Measurements from ENCODE around the gene GP1BA. TPM values are rescaled to one million over a fixed set of nuclear protein-coding genes. Genes with fewer than 3 reads are reported as not detected.
A peak's percentile ranks its signal among the peaks of the same experiment; 100 is the strongest.

Gene GP1BA
- total RNA-seq (2014; rRNA removed; shearing (Covaris generic)), result not detected in 2 replicates

DNA sequence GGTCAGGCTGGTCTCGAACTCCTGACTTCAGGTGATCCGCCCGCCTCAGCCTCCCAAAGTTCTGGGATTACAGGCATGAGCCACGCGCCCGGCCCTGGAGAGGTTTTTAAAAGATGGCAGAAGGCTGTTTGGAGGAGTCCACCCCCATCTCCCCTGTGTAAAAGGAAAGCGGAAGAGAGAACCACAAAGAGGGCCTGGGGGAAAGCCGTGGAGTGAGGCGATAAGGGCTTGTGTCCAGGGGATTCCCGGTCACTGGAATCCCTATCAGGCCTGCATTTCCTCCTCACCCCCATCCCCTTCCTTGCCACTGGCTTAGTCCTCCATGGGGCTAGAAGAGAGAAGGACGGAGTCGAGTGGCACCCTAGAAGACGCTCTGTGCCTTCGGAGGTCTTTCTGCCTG lies at the start of gene GP1BA:
Gene GP1BA, plus strand, starts transcription at position 315 of the 400 bp plus-strand sequence. CDS start 328 bp downstream, outside the sequence.
- DNase-seq (ENCODE audit: low read depth), result peak; percentile 60

GRCh38 chr17:4884489-4884888 lies 47.6 kb upstream of the GP1BA start:
- DNase-seq (ENCODE audit: low read depth), result no peak

DNA sequence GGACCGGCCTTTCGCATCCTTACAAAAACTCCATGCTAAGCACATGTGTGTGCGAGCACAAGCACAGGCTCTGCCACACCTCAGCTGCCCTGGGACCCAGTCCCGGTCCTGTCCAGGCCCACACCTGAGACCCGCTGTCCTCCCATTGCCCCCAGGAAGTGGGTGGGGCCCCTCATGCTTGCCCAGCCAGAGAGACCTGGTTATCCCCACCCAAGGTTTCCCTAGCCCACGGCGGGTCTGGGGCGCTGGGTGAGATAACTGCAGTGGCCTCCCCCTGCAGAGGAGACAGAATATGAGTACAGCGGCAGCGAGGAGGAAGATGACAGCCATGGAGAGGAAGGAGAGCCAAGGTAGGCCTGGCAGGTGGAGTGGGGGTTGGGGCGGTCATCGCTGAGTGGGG lies 45.2 kb upstream of the GP1BA start:
- DNase-seq (ENCODE audit: low read depth), result no peak

GRCh38 chr17:4887581-4887980 lies 44.5 kb upstream of the GP1BA start:
- no peak for DNase-seq (ENCODE audit: low read depth)

GRCh38 chr17:4891411-4892410 lies 40.4 kb upstream of the GP1BA start:
- DNase-seq (ENCODE audit: low read depth), result no peak

- DNase-seq (ENCODE audit: low read depth), result no peak
Measured at GRCh38 chr17:4892499-4893221, 39.4 kb upstream of the GP1BA start.

DNA sequence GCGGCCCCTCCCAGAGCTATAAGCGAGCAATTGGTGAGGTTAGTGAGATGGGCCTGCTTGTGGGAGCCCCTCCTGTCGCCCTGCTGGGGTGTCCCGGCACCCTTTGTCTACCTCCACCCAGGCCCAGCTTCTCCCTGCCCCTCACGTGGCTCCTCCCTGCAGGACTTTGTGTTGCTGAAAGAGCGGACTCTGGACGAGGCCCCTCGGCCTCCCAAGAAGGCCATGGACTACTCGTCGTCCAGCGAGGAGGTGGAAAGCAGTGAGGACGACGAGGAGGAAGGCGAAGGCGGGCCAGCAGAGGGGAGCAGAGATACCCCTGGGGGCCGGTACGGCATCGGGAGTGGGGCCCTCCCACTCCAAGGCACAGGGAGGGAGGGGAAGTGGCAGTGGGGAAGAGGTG lies 38.8 kb upstream of the GP1BA start:
- no peak for DNase-seq (ENCODE audit: low read depth)

DNA sequence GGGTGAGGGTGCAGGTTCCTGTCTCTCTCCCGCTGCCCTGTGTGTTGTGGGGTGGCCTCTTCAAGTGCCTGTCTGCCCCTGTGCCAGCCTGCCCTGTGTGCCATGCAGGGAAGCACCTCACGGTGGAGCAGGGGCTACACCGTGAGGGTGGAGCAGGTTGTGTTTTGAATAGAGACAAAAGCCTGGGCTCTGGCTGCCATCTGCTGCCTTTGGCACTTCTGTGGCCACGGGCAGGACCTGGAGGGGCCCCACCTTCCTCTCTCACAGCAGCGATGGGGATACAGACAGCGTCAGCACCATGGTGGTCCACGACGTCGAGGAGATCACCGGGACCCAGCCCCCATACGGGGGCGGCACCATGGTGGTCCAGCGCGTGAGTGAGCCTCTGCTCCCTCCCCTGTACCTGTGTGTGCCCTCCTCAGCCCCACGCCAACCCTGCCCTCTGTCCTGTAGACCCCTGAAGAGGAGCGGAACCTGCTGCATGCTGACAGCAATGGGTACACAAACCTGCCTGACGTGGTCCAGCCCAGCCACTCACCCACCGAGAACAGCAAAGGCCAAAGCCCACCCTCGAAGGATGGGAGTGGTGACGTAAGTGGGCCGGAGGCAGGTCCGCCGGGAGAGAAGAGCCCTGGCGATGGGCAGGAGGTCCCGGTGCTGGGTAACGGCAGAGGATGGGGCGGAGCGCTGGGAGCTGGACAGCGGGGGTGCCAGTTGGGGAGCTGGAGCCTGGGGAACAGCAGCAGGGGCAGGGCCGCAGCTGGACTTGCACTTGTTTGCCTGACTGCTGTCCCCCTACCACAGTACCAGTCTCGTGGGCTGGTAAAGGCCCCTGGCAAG lies 38.1 kb upstream of the GP1BA start:
- no peak for DNase-seq (ENCODE audit: low read depth)

DNA sequence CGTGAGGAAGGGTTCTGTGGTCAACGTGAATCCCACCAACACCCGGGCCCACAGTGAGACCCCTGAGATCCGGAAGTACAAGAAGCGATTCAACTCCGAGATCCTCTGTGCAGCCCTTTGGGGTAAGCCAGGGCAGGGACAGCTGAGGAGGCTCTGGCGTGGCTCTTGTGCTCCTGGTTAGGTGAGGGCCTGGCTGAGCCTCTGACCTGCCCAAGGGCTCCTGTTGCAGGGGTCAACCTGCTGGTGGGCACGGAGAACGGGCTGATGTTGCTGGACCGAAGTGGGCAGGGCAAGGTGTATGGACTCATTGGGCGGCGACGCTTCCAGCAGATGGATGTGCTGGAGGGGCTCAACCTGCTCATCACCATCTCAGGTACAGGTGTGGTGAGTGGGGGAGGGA lies 37.0 kb upstream of the GP1BA start:
- DNase-seq (ENCODE audit: low read depth), result no peak

DNA sequence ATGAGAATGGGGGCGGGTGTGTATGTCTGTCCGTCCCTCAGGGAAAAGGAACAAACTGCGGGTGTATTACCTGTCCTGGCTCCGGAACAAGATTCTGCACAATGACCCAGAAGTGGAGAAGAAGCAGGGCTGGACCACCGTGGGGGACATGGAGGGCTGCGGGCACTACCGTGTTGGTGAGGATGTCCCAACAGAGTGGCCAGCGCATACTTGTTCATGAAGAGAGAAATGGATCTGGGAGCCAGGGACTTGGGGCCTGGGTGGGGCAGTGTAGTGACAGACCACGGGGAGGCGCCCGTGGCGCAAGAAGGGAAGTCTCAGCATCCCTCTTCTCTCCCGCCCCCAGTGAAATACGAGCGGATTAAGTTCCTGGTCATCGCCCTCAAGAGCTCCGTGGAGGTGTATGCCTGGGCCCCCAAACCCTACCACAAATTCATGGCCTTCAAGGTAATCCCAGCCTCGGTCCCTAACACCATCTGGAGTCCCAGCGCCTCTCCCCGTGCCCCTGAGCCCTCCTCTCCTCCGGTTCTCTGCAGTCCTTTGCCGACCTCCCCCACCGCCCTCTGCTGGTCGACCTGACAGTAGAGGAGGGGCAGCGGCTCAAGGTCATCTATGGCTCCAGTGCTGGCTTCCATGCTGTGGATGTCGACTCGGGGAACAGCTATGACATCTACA lies 36.3 kb upstream of the GP1BA start:
- DNase-seq (ENCODE audit: low read depth), result no peak

- DNase-seq (ENCODE audit: low read depth), result no peak
Measured at GRCh38 chr17:4896332-4897197, 35.5 kb upstream of the GP1BA start.

GRCh38 chr17:4897198-4897687 lies 34.8 kb upstream of the GP1BA start:
- DNase-seq (ENCODE audit: low read depth), result no peak

- no peak for DNase-seq (ENCODE audit: low read depth)
Measured at GRCh38 chr17:4897785-4898184, 34.3 kb upstream of the GP1BA start.

- DNase-seq (ENCODE audit: low read depth), result no peak
Measured at GRCh38 chr17:4898351-4898750, 33.7 kb upstream of the GP1BA start.

- no peak for DNase-seq (ENCODE audit: low read depth)
Measured at GRCh38 chr17:4898927-4899326, 33.1 kb upstream of the GP1BA start.

DNA sequence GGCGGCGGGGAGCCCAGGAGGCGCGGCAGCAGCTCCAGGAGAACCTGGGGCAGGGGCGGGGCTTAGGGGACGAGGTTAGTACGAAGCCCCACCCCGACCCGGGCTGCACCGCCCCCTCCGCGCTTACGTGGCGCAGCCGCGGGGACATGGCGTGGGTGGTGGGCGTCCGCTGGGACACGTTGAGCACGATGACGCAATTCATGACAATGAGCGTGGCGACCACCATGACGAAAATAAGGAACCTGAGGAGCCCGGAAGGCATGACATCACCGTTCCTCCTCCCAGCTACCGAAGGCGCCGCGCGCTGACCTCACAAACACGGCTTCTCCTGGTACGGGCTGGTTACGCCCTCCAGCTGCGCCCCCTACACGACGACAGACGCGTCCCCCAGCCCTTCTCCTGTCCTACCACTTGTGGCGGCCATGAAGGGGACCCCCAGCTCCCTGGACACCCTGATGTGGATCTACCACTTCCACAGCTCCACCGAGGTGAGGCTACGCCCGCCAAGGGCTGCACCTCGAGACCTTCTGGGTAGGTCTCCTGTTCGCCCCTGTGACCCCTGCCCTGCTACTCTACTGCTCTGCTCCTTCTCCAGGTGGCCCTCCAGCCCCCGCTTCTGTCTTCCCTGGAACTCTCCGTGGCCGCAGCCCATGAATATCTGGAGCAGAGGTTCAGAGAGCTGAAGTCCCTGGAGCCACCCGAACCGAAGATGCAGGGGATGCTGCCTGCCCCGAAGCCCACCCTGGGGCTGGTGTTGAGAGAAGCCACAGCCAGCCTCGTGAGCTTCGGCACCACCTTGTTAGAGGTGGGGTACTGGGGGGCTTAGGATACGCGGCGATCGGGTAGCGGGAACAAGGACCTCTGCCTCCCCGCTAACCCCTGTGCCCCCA lies 32.5 kb upstream of the GP1BA start, which contains the start of gene C17orf107:
Gene C17orf107, plus strand, starts transcription at position 196 of the 890 bp plus-strand sequence. Its CDS starts 227 bp downstream, at position 423.
- no peak for DNase-seq (ENCODE audit: low read depth)

- no peak for DNase-seq (ENCODE audit: low read depth)
Measured at GRCh38 chr17:4900231-4901107, 31.6 kb upstream of the GP1BA start.

- no peak for DNase-seq (ENCODE audit: low read depth)
Measured at GRCh38 chr17:4901108-4901647, 30.9 kb upstream of the GP1BA start.

Measured in RPMI7951 (cell line).